Heart left ventricle (tissue), 13 donors: ENCODE measurements around the gene FRMPD4.

Experiments used
- CTCF ChIP-seq, 12 donors: fragments of 200-600 bp; sonication (generic) in 4 of 12; IDR thresholded peaks; one replicate each; pipeline versions ENCODE4 v1.5.0 to v1.8.0; 2018 to 2022; ENCODE audit warnings: antibody characterized with exemption in 12 of 12, mild to moderate bottlenecking in 5 of 12
- POLR2A ChIP-seq, 2 donors: fragments of 450-650 bp; IDR thresholded peaks; one replicate each; pipeline ENCODE4 v1.6.1; 2017; ENCODE audit warnings: antibody characterized with exemption in 2 of 2, mild to moderate bottlenecking in 2 of 2, moderate library complexity in 2 of 2
- donor health status: ischemic (EF 13 %, LVEDD 7.1; RV severe dilation, severe dysfunction).
- donor health status: DM: no; HTN: yes; CAD: no.
- donor health status: DM: no; HTN: no; CAD: no.
- donor health status: ischemic (EF 25% LVEDD 6.9; RV normal size, moderate dysfunction).
- donor health status: ischemic (EF 25% LVEDD 5.7; RV mildly dilated, moderate dysfunction).
- donor health status: ischemic (EF 35%, LVEDD 5.7; RV mildly dilated, moderate dysfunction).
- donor health status: nonischemic (EF 11% LVEDD 7.7; RV severe dilation, severe dysfunction).
- donor health status: DM: yes; HTN: yes; CAD: no.
- donor health status: PGD.
- donor health status: ischemic (EF 29% LVEDD 5.4; RV normal size, mild dysfunction).
- donor health status: nonischemic (EF 23%, LVEDD 6.1; RV moderate dilation, normal function).

- TF ChIP-seq CTCF (IDR thresholded peaks at IDR 0.05) (no peak), POLR2A (IDR thresholded peaks at IDR 0.05) (no peak)
Observed at GRCh38 chrX:12330841-12331240, 192.6 kb downstream of the FRMPD4 start.
